HCT116 (cell line): Measurements from ENCODE around the gene BNC2. TPM values are rescaled to one million over a fixed set of nuclear protein-coding genes. Genes with fewer than 3 reads are reported as not detected.

Experiments
- ATAC-seq: fragments of 200-7000 bp; cut with Tn5 transposase; 2 replicates; pipeline ENCODE4 v1.9.1; 2020; ENCODE audit warnings: mild to moderate bottlenecking, moderate library complexity
- BruUV-seq: library from RNA; stranded (reverse); fragments of 400-500 nt; replicated peaks from 2 replicates; lab custom pipeline; 2021; lab: Mats Ljungman, UMichigan
- CTCF ChIA-PET: fragments of 300-600 bp; sonication (Branson Sonifier 250); formaldehyde crosslinking; loops from one replicate; lab custom pipeline; 2021; ENCODE audit warnings: antibody characterized with exemption; lab: Charles Lee
- POLR2A ChIA-PET: fragments of 300-600, 350-600 bp; sonication (Branson Sonifier 250); formaldehyde crosslinking; loops from one replicate; lab custom pipeline; 2021; ENCODE audit warnings: antibody characterized with exemption; lab: Charles Lee
- RAD21 ChIA-PET, 2 experiments: fragments of 300-600 bp; sonication (Branson Sonifier 250); formaldehyde crosslinking; loops; one replicate each; lab custom pipeline; 2023; ENCODE audit warnings: low total read pairs in 2 of 2; ENCODE audit not compliant: uncharacterized antibody in 2 of 2, unreplicated experiment in 2 of 2, low non-redundant PET in 1 of 2; lab: Charles Lee
- DNase-seq: peaks from one replicate; pipeline ENCODE4 v3.0.0-alpha.2; 2010; ENCODE audit warnings: low read depth, low spot score
- H2AFZ ChIP-seq: fragments of 200-600 bp; shearing (Covaris generic), sonication (generic); 2 replicates; pipeline ENCODE4 v1.6.1; 2017; ENCODE audit warnings: low read depth, mixed run types, mixed read lengths, antibody characterized with exemption, low read length; ENCODE audit not compliant: poor library complexity, severe bottlenecking
- H3K27ac ChIP-seq: 2 replicates; pipeline ENCODE4 v1.5.1; 2012; ENCODE audit warnings: low read depth, low read length
- H3K27me3 ChIP-seq: fragments of 200-600 bp; sonication (generic); 2 replicates; pipeline ENCODE4 v1.6.1; 2016; ENCODE audit warnings: mixed run types, low read length, mixed read lengths; ENCODE audit not compliant: insufficient read depth
- H3K36me3 ChIP-seq, 2 experiments: fragments of 200-500 bp in 1 of 2; fragments of 200-600 bp in 1 of 2; sonication (Bioruptor generic) in 1 of 2; sonication (generic) in 1 of 2; 2 replicates each; pipeline versions ENCODE4 v1.5.1 to v1.6.1; 2014 to 2016; ENCODE audit warnings: low read length in 2 of 2, inconsistent platforms in 1 of 2, mixed read lengths in 1 of 2, mixed run types in 1 of 2; ENCODE audit not compliant: insufficient read depth in 2 of 2, control insufficient read depth in 1 of 2
- H3K4me1 ChIP-seq, 2 experiments: fragments of 200-600 bp in 1 of 2; sonication (generic) in 1 of 2; 2 replicates each; pipeline versions ENCODE4 v1.5.1 to v1.6.1; 2012 to 2017; ENCODE audit warnings: low read length in 2 of 2, inconsistent platforms in 1 of 2, mild to moderate bottlenecking in 1 of 2, mixed read lengths in 1 of 2, mixed run types in 1 of 2, moderate library complexity in 1 of 2; ENCODE audit not compliant: insufficient read depth in 2 of 2, control insufficient read depth in 1 of 2
- H3K4me2 ChIP-seq: fragments of 200-600 bp; sonication (generic); 2 replicates; pipeline ENCODE4 v1.6.1; 2017; ENCODE audit warnings: mixed run types, low read length, mixed read lengths
- H3K4me3 ChIP-seq, 2 experiments: fragments of 200-600 bp in 1 of 2; sonication (generic) in 1 of 2; replicated peaks in 1 of 2; 2 replicates each; pipeline ENCODE4 v1.5.1; 2011 to 2016; ENCODE audit warnings: low read length in 2 of 2, control low read depth in 1 of 2, low read depth in 1 of 2, mild to moderate bottlenecking in 1 of 2, mixed read lengths in 1 of 2, mixed run types in 1 of 2
- H3K79me2 ChIP-seq: fragments of 200-600 bp; sonication (generic); 2 replicates; pipeline ENCODE4 v1.6.1; 2017; ENCODE audit warnings: mild to moderate bottlenecking, mixed run types, low read length, moderate library complexity, mixed read lengths; ENCODE audit not compliant: insufficient read depth
- H3K9ac ChIP-seq: fragments of 200-600 bp; sonication (generic); 2 replicates; pipeline ENCODE4 v1.6.1; 2016; ENCODE audit warnings: low read length, mixed read lengths
- H3K9me2 ChIP-seq: fragments of 200-600 bp; sonication (generic), shearing (Covaris generic); 2 replicates; pipeline ENCODE4 v1.6.1; 2017; ENCODE audit warnings: mixed run types, mild to moderate bottlenecking, moderate library complexity; ENCODE audit not compliant: insufficient read depth
- H3K9me3 ChIP-seq, 2 experiments: fragments of 200-500 bp in 1 of 2; fragments of 200-600 bp in 1 of 2; sonication (Bioruptor generic) in 1 of 2; sonication (generic) in 1 of 2; 2 replicates each; pipeline ENCODE4 v1.6.1; 2014 to 2017; ENCODE audit warnings: low read length in 2 of 2, mixed read lengths in 2 of 2, inconsistent platforms in 1 of 2, low read depth in 1 of 2, mild to moderate bottlenecking in 1 of 2, mixed run types in 1 of 2, moderate library complexity in 1 of 2; ENCODE audit not compliant: control insufficient read depth in 1 of 2, insufficient read depth in 1 of 2
- H4K20me1 ChIP-seq: fragments of 200-600 bp; sonication (generic), shearing (Covaris generic); 2 replicates; pipeline ENCODE4 v1.6.1; 2017; ENCODE audit warnings: mixed run types, mild to moderate bottlenecking, moderate library complexity; ENCODE audit not compliant: insufficient read depth
- CEBPB ChIP-seq: IDR thresholded peaks from 2 replicates; pipeline ENCODE4 v1.6.1; 2012; ENCODE audit warnings: low read depth
- CTCF ChIP-seq, 3 experiments: fragments of 200-600 bp in 1 of 3; sonication (generic) in 1 of 3; IDR thresholded peaks in 2 of 3; conservative IDR thresholded peaks in 1 of 3; 2 replicates each; pipeline ENCODE4 v1.5.1; 2012 to 2017; ENCODE audit warnings: low read depth in 2 of 3, low read length in 2 of 3, antibody characterized with exemption in 1 of 3, borderline replicate concordance in 1 of 3, control low read depth in 1 of 3, mild to moderate bottlenecking in 1 of 3, mixed read lengths in 1 of 3, mixed run types in 1 of 3, moderate library complexity in 1 of 3; ENCODE audit not compliant: insufficient read depth in 1 of 3
- EZH2phosphoT487 ChIP-seq: fragments of 200-600 bp; IDR thresholded peaks from 2 replicates; pipeline ENCODE4 v1.6.1; 2018; ENCODE audit warnings: antibody characterized with exemption, borderline replicate concordance
- FOSL1 ChIP-seq: IDR thresholded peaks from 2 replicates; pipeline ENCODE4 v1.6.1; 2012; ENCODE audit warnings: low read depth
- RAD21 ChIP-seq: IDR thresholded peaks from 2 replicates; pipeline ENCODE4 v1.6.1; 2012; ENCODE audit warnings: low read depth, mild to moderate bottlenecking
- REST ChIP-seq: IDR thresholded peaks from 2 replicates; pipeline ENCODE4 v1.6.1; 2012; ENCODE audit warnings: low read depth
- ZNF274 ChIP-seq: fragments of 200-500 bp; sonication (Bioruptor generic); IDR thresholded peaks from 2 replicates; pipeline ENCODE4 v1.6.1; 2014; ENCODE audit warnings: mild to moderate bottlenecking, low read depth, low read length, inconsistent platforms
- intact Hi-C: fragments of 100-400 bp; cut with micrococcal nuclease; formaldehyde crosslinking; loops from 2 replicates; pipeline ENCODE4 v1.10.0; 2022
- total RNA-seq: library from RNA; stranded (reverse); gene quantifications from one replicate; pipeline ENCODE4 v1.2.1, GENCODE V29; 2021; ENCODE audit not compliant: unreplicated experiment

The BNC2 gene
- total RNA-seq, 1 experiment from 2014 or later: 0.37 TPM

- DNase-seq (no peak), ATAC-seq (no peak)
- no peaks in the 10 kb centered on the region for H4K20me1 ChIP-seq
- H3K4me2 ChIP-seq: no peak overlapping the region
- H3K27ac ChIP-seq: no peak overlapping the region
- H3K9ac ChIP-seq: no peak overlapping the region
- H3K27me3 ChIP-seq: no peaks in the 10 kb centered on the region; the same call in 1 of the 2 replicates
- H3K9me2 ChIP-seq: no peaks in the 10 kb centered on the region
- POLR2A ChIA-PET: no interaction called here
- H2AFZ ChIP-seq: no peak overlapping the region
- intact Hi-C loops: no loop called here
- no peaks in the 10 kb centered on the region for H3K36me3 ChIP-seq
- H3K79me2 ChIP-seq: no peaks in the 10 kb centered on the region
- no peak overlapping the region for H3K4me3 ChIP-seq
- no peaks in the 10 kb centered on the region; a peak in 1 of 4 replicates for H3K9me3 ChIP-seq
- CTCF ChIA-PET: no interaction called here
- TF ChIP-seq CEBPB (no peak), CTCF (IDR thresholded peaks at IDR 0.05 in 2 of 3, conservative IDR thresholded peaks at IDR 0.05 in 1 of 3; ENCODE audit: borderline replicate concordance in 1 of 3, insufficient read depth in 1 of 3, low read depth in 2 of 3, low read length in 2 of 3) (no peak), ZNF274 (no peak), RAD21 (no peak), FOSL1 (no peak), EZH2phosphoT487 (no peak), REST (no peak)
- no TSS peak for BruUV-seq
- no peaks in the 10 kb centered on the region for H3K4me1 ChIP-seq
- RAD21 ChIA-PET: no interaction called here
These were observed 63.8 kb downstream of the BNC2 start for GRCh38 chr9:16806674-16807073.
